Astrocyte (in vitro differentiated cells and primary cell): Measurements from ENCODE around the gene DMBX1.

Source experiments
- CTCF ChIP-seq: IDR thresholded peaks from 2 replicates; pipeline ENCODE4 v1.5.1; 2011; ENCODE audit warnings: low read depth, mild to moderate bottlenecking, inconsistent platforms, low read length, moderate library complexity; ENCODE audit not compliant: insufficient read depth
- EZH2 ChIP-seq: IDR thresholded peaks from 2 replicates; pipeline ENCODE4 v1.6.1; 2012; ENCODE audit warnings: mild to moderate bottlenecking, low read length, inconsistent platforms; ENCODE audit not compliant: insufficient read depth

- no peak for TF ChIP-seq CTCF
- TF ChIP-seq EZH2 = no peak
Measured at GRCh38 chr1:46455951-46456350, 33.7 kb upstream of the DMBX1 start.
